PC-3 (cell line): ENCODE data around the gene PDE9A. TPM values are rescaled to one million over a fixed set of nuclear protein-coding genes. Genes with fewer than 3 reads are reported as not detected.

Experiments used
- ATAC-seq: fragments of 200-7000 bp; cut with Tn5 transposase; 2 replicates; pipeline ENCODE4 v1.9.1; 2020; ENCODE audit warnings: mild to moderate bottlenecking, moderate library complexity
- BruUV-seq: library from RNA; stranded (reverse); fragments of 400-500 nt; replicated peaks from 2 replicates; lab custom pipeline; 2021; lab: Mats Ljungman, UMichigan
- CTCF ChIA-PET: fragments of 300-600 bp; sonication (Branson Sonifier 250); formaldehyde crosslinking; loops from one replicate; lab custom pipeline; 2022; ENCODE audit warnings: antibody characterized with exemption; lab: Charles Lee
- POLR2A ChIA-PET: fragments of 300-600 bp; sonication (Branson Sonifier 250); formaldehyde crosslinking; loops from one replicate; lab custom pipeline; 2022; ENCODE audit warnings: antibody characterized with exemption; ENCODE audit not compliant: unreplicated experiment; lab: Charles Lee
- DNase-seq: peaks from one replicate; pipeline ENCODE4 v3.0.0-alpha.2; 2015
- H2AFZ ChIP-seq: fragments of 300-600 bp; sonication (generic); 2 replicates; pipeline ENCODE4 v1.6.0; 2016; ENCODE audit warnings: antibody characterized with exemption, low read length
- H3F3A ChIP-seq: fragments of 300-600 bp; sonication (generic); one replicate; pipeline ENCODE4 v1.6.0; 2017; ENCODE audit warnings: antibody characterized with exemption, low read length, control low read depth, mild to moderate bottlenecking; ENCODE audit not compliant: unreplicated experiment
- H3K27ac ChIP-seq: fragments of 300-600 bp; sonication (generic); 2 replicates; pipeline ENCODE4 v1.5.1; 2016; ENCODE audit warnings: mild to moderate bottlenecking, low read length
- H3K27me3 ChIP-seq: fragments of 300-600 bp; sonication (generic); 2 replicates; pipeline ENCODE4 v1.6.1; 2016; ENCODE audit warnings: low read length, mixed read lengths
- H3K36me3 ChIP-seq: fragments of 300-600 bp; sonication (generic); 2 replicates; pipeline ENCODE4 v1.6.1; 2016; ENCODE audit warnings: low read depth, mixed run types, low read length, mixed read lengths
- H3K4me1 ChIP-seq: fragments of 300-600 bp; sonication (generic); 2 replicates; pipeline ENCODE4 v1.5.1; 2016; ENCODE audit warnings: low read length; ENCODE audit not compliant: insufficient read depth
- H3K4me2 ChIP-seq: fragments of 300-600 bp; sonication (generic); 2 replicates; pipeline ENCODE4 v1.6.0; 2016; ENCODE audit warnings: low read length
- H3K4me3 ChIP-seq: fragments of 300-600 bp; sonication (generic); 2 replicates; pipeline ENCODE4 v1.5.1; 2016; ENCODE audit warnings: mild to moderate bottlenecking, low read length, mixed read lengths
- H3K79me2 ChIP-seq: fragments of 300-600 bp; sonication (generic); 2 replicates; pipeline ENCODE4 v1.6.1; 2017; ENCODE audit warnings: low read length, mixed read lengths
- H3K9ac ChIP-seq: fragments of 300-600 bp; sonication (generic); 2 replicates; pipeline ENCODE4 v1.6.0; 2016; ENCODE audit warnings: mild to moderate bottlenecking, low read length
- H3K9me2 ChIP-seq: fragments of 300-600 bp; sonication (generic); replicated peaks from 2 replicates; pipeline ENCODE4 v1.6.1; 2016; ENCODE audit warnings: mixed run types, low read length, mixed read lengths
- H3K9me3 ChIP-seq: fragments of 300-600 bp; sonication (generic); 2 replicates; pipeline ENCODE4 v1.6.1; 2016; ENCODE audit warnings: low read length, mixed read lengths
- H4K20me1 ChIP-seq: fragments of 300-600 bp; sonication (generic); 2 replicates; pipeline ENCODE4 v1.6.1; 2016; ENCODE audit warnings: low read length, mixed read lengths
- EZH2 ChIP-seq: fragments of 300-600 bp; sonication (generic); IDR thresholded peaks from one replicate; pipeline ENCODE4 v1.6.1; 2017; ENCODE audit warnings: antibody characterized with exemption, mild to moderate bottlenecking, low read length; ENCODE audit not compliant: unreplicated experiment
- EZH2phosphoT487 ChIP-seq: fragments of 300-600 bp; sonication (generic); IDR thresholded peaks from 2 replicates; pipeline ENCODE4 v1.6.1; 2018; ENCODE audit warnings: mild to moderate bottlenecking, antibody characterized with exemption, low read length, borderline replicate concordance
- intact Hi-C: fragments of 100-400 bp; cut with micrococcal nuclease; formaldehyde crosslinking; loops from 2 replicates; pipeline ENCODE4 v1.9.0; 2023
- total RNA-seq: library from RNA; depleted of rRNA; stranded (reverse); fragments of >200 nt; gene quantifications from 2 replicates; pipeline ENCODE4 v1.2.3, GENCODE V29; 2014
- TF ChIP-seq, protein P1 (sequence below): fragments of 300-600 bp; sonication (generic); conservative IDR thresholded peaks from 2 replicates; pipeline ENCODE4 v1.5.1; 2017; ENCODE audit warnings: antibody characterized with exemption, low read depth, mild to moderate bottlenecking, low read length

The PDE9A gene
- total RNA-seq, 1 experiment from 2014 or later = 0.33 TPM

DNA sequence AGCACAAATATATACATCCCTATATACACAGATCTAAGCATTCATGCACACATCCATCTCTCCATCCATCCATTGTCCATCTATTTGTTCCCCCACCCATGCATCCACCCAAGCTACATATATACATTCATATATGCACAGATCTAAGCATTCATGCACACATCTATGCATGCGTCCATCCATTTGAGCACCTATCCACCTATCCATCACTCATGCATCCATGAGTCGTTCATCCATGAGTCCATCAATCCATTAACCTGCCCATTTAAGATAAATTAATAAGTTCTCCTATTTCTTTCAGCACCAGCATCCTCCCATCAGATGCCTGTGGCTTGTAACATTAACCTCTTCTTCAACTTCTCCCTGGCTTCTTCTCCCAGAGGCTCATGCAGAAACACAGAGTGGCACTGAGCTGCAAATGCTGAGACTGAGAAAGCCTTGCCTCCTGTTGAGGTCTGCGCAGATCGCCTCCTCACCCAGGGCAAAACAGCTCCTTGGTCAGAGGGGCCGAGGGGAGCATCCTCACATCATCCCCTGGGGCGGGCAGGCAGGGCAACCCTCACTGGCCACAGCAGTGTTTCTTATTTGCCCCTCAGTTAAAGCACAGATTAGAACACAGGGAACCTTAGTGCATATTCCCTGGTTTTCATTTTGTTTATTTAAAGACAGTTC lies 17.4 kb upstream of the PDE9A start:
- Histone ChIP-seq H3K9me2 (no peaks in the 10 kb centered on the region), H3K36me3 (no peaks in the 10 kb centered on the region), H2AFZ (no peak overlapping the region), H3K4me3 (no peak overlapping the region), H3K4me2 (no peak overlapping the region), H4K20me1 (no peaks in the 10 kb centered on the region), H3K9me3 (no peaks in the 10 kb centered on the region), H3K27ac (no peak overlapping the region), H3K4me1 (no peaks in the 10 kb centered on the region), H3K9ac (no peak overlapping the region), H3F3A (no peaks in the 10 kb centered on the region), H3K79me2 (no peaks in the 10 kb centered on the region), H3K27me3 (peaks cover 16% of the 10 kb centered on the region; the same call in 1 of the 2 replicates)
- DNase-seq = no peak
- no TSS peak for BruUV-seq
- no peak for TF ChIP-seq EZH2phosphoT487
- TF ChIP-seq, protein P1, sequence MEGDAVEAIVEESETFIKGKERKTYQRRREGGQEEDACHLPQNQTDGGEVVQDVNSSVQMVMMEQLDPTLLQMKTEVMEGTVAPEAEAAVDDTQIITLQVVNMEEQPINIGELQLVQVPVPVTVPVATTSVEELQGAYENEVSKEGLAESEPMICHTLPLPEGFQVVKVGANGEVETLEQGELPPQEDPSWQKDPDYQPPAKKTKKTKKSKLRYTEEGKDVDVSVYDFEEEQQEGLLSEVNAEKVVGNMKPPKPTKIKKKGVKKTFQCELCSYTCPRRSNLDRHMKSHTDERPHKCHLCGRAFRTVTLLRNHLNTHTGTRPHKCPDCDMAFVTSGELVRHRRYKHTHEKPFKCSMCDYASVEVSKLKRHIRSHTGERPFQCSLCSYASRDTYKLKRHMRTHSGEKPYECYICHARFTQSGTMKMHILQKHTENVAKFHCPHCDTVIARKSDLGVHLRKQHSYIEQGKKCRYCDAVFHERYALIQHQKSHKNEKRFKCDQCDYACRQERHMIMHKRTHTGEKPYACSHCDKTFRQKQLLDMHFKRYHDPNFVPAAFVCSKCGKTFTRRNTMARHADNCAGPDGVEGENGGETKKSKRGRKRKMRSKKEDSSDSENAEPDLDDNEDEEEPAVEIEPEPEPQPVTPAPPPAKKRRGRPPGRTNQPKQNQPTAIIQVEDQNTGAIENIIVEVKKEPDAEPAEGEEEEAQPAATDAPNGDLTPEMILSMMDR = no peak
- no peak for TF ChIP-seq EZH2
- ATAC-seq = no peak
- intact Hi-C loops = no loop called here
- ChIA-PET CTCF (no interaction called here), POLR2A (no interaction called here)

DNA sequence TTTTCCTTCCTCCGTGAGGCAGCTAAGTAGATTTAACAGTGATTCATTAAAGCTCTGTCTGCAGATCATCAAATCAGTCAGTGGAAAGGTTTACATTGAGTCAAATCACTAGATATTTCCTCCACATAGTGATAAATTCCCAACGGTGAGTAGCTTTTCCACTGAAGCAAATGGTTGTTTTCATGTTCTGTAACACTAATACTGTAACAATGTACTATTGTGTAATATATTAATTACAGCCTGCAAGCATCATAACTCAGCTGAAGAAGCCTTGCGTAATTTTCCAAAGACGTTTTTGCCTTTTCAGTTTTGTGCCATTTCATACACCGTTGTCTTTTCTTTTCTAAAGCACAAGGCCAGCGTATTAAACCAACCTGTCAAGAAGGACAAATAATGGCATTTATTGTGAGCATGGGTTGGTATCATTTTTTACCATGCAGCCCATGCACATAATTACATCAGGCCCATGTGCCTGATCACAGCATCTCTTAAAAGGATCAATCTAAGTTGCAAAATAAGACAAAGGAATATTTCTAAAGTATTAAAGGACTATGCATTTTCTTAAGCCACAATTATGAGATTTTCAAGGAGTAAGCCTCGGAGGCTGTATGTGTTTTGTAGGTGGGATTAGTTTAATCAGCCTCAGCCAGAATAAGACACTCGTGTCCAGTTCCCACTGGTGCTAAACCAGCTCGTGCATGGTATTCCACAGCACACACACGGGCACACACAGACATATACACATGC lies 16.7 kb upstream of the PDE9A start:
- no TSS peak for BruUV-seq
- no peaks in the 10 kb centered on the region for H3K79me2 ChIP-seq
- POLR2A ChIA-PET = no interaction called here
- TF ChIP-seq, protein P1 = no peak
- no peak for TF ChIP-seq EZH2phosphoT487
- TF ChIP-seq EZH2 = no peak
- H3K9ac ChIP-seq = no peak overlapping the region
- no peaks in the 10 kb centered on the region for H3K36me3 ChIP-seq
- no peak overlapping the region for H3K4me2 ChIP-seq
- intact Hi-C loops = no loop called here
- no peaks in the 10 kb centered on the region for H4K20me1 ChIP-seq
- H3K9me2 ChIP-seq = no peaks in the 10 kb centered on the region
- H2AFZ ChIP-seq = no peak overlapping the region
- peak; percentile 39 for DNase-seq
- H3K27me3 ChIP-seq = peaks cover 16% of the 10 kb centered on the region
- H3K4me3 ChIP-seq = no peak overlapping the region
- no peaks in the 10 kb centered on the region for H3F3A ChIP-seq
- no peaks in the 10 kb centered on the region for H3K4me1 ChIP-seq
- no peak overlapping the region for H3K27ac ChIP-seq
- ATAC-seq = no peak; the same call in 1 of the 2 replicates
- H3K9me3 ChIP-seq = no peaks in the 10 kb centered on the region
- CTCF ChIA-PET = no interaction called here
